ENCODE measurements around the gene AKR1E2.

AKR1E2 gene

GRCh38 chr10:4847561-4848355, 21.8 kb downstream of the AKR1E2 start:
- DNase-seq: no peak

DNA sequence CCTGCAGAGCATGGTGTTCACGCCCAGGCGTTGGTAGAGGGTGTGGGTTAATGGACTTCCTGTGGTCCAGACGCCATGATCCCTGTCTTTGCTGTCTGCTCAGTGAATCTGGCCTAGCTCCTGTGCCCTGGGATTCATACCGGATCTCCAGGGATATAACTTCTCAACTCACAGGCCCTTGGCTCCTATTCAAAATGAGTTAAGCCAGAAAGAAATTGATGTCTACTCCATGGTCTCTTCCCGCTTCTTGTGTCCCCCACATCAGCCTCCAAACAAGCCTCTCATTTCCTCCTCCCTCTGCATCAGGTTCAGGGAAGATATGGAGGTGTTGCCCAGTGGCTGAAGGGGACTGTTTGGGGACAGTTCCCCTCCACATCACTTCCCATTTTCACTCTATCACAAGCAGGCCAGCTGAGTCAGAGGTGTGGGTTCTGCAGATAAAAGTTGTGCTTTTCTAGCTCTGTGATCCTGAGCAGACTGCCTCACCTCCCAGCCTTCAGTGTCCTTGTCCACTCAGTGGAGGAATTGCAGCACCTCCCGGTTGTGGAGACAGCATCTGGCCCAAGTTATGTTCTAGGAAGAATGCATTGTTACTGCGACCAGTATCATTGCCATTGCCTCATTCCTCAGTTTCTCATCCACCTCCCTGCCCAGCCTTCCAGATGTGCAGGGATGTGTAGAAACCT, 22.5 kb downstream of the AKR1E2 start:
- DNase-seq: no peak

DNA sequence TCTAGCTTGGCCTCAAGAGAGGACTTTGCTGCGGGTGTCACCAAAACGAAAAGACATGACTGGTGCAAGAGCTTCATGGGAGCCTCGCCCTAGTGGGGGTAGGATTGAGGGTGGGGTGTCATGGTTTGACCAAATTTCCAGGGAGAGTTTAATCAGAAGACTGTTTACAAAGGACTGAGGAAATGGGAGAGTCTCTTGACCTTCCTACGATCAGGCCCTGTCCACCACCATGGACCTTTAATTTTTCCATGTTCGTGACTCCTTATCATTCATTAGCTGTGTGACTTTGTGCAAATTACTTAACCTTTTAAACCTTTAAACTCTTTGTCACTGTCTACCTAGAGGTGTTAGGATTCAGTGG, 23.0 kb downstream of the AKR1E2 start:
- DNase-seq: no peak

DNA sequence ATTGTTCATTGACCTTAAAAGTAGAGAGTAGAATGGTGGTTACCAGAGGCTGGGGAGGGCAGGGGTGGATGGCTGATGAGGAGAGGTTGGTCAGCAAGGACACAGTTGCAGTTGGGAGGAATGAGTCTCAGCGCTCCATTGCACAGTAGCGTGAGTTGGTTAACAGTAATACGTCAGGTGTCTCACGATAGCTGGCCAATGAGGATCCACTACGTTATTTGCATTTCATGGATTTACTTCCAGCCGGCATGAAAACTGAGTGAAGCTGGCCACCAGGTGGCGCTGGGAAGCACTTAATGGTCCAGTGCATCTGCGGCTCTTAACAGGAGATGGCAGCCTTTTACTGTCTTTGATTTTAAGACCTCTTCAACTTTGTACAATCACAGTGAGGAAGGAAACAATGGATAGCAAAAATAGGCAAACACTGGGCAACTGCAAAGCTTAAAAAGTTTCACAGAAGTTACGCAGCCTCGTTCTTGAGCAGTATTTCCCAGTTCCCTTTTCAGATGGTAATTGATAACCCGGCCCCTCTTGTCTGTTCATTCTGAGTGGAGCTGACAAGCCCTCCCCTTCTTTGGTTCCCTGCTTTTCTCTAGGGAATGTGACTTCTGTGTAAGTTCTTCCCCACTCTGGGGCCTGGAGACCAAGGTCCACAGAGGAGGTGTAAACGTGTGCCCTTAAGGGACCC, 23.7 kb downstream of the AKR1E2 start:
- peak; percentile 94 for DNase-seq

GRCh38 chr10:4850397-4850796, 24.4 kb downstream of the AKR1E2 start:
- DNase-seq: no peak

GRCh38 chr10:4851176-4851575, 25.2 kb downstream of the AKR1E2 start:
- no peak for DNase-seq

DNA sequence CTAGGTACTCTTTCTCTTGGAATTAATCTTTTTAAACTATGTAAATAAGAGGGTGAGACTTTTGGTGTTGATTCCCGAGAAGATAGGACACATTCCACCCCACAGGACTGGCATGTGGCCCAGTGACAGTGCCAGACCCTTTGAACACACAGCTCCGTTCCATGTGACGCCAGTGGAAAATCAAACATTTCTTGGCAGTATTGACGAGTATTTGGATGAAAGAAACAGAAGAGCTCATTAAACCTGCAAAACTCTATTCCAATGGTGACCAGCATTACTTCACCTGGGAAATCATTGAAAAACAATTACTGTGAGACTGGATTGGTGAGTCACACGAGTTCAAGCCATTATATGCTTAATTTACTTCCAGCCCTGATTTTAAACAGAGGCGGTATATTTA, 25.8 kb downstream of the AKR1E2 start:
- no peak for DNase-seq

GRCh38 chr10:4865945-4866661, 40.1 kb downstream of the AKR1E2 start:
- DNase-seq: no peak

DNA sequence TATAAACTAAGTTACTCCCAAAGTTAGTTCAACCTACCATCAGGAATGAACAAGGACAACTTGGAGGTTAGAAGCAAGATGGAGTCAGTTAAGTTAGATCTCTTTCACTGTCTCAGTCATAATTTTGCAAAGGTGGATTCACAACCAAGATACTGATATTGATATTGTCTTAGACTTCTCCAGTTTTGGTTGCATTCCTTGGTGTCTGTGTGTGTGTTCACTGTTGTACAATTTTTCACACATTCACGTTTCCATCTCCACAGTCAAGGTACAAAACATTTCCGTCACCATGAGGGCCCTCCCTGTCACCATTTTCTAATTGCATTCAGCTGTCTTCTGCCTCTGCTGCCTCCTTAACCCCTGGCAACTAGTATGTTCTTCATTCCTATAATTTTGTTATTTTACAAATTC, 41.1 kb downstream of the AKR1E2 start:
- no peak for DNase-seq

GRCh38 chr10:4867520-4868356, 41.7 kb downstream of the AKR1E2 start:
- no peak for DNase-seq

- no peak for DNase-seq
These were observed 42.3 kb downstream of the AKR1E2 start for GRCh38 chr10:4868357-4868657.

- no peak for DNase-seq
These were observed 56.7 kb downstream of the AKR1E2 start for GRCh38 chr10:4882704-4883078.

DNA sequence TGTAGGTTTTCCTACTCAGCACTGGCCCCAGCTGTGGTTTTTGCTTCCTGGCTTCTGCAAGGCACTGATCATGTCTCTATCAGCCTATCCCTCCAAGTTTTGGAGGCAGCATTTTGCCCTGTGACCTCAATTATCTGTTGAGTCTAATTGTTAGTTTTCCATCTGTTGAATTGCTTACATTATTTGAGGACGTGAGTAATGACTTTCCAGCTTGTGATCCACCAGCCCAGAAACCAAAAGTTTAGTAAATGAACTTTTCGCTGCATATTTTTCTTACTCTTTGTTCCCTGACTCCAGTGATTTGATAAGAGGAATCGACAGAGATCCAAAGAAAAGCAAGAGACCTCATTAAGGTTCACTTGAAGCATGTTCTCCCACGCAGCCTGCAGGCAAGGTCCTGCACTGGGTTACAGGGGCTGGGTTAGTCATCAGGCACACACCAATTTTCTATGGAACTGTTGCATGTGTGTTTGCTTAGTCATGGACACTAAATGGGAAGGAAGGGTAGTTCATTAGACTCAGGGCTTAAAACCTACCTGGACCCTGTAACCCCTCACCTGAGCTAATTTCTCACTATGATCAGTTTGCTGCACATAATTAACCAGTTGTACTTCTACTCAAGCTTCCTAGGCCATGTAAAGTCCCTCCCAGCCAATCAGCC, 57.2 kb downstream of the AKR1E2 start:
- DNase-seq: no peak

DNA sequence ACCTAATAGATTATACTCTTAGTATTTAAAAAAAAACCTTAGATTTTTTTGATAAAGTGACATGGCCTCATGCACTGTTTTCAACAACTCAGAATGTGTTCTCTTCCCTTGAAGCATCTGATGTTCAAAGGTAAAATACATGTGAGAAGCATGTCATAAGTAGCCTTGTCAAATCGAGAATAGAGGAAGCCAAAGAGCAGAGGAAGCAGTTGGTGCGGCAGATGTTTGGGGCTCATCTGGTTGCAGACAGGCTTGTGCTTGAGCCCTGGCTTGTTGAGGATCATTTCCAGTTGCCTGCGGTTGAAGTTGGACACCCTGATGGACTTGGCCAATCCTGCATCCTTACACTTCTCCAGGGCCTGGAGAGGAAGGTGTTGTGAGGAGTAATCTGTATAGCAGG, 59.2 kb downstream of the AKR1E2 start:
- DNase-seq: no peak

DNA sequence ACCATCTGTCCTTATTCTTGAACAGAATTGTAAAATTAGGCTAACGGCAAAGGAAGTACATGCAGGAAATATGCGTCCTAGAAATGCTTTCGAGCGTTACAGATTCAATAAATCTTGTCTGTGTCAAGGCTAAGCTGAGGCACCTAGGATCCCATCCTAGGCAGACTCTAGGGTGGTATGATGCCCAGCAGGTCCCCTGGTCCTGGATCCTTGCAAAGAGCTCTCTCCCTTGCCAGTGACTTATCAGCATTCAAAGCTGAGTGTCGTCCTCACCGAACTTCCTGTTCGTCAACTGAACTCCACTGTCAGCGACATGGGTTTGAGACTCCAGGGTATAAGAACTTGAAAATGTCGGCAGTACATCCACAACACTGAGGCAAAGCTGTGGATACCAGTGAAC, 61.5 kb downstream of the AKR1E2 start:
- no peak for DNase-seq

GRCh38 chr10:4888236-4888635, 62.2 kb downstream of the AKR1E2 start:
- no peak for DNase-seq

DNA sequence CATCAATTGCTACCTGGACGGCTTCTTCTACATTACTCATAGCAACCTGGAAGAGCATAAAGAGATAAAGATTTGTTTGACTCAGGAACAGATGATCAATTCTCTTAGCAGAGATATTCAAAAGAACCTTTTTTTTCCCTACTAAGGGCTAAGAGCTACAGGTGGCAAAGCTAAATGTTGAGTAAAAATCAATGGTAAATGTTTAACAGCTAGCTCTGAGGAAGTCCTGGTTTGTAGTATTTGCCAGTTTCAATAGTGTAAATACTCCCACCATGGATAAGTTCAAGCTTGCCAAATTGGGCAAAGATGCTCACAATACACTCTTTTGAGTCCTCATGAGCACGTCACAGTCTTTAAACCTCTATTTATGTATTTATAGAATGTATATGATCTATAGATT, 64.0 kb downstream of the AKR1E2 start:
- DNase-seq: no peak

DNA sequence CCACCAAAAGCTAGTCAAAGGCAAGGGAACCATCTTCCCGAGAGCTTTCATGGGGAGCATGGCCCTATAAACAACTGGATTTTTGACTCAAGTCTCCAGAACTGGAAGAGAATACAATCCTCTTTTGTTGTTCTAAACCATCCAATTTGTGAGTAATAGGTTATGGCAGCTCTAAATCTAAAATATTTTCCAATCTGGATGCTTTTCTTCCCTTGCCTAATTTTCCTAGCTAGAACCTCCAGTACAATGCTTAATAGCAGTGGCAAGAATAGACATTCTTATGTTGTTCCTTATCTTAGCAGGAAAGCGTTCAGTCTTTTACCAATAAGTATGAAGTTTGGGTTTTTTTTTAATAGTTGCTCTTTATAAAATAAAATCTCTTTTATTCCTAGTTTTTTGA, 66.7 kb downstream of the AKR1E2 start:
- no peak for DNase-seq

DNA sequence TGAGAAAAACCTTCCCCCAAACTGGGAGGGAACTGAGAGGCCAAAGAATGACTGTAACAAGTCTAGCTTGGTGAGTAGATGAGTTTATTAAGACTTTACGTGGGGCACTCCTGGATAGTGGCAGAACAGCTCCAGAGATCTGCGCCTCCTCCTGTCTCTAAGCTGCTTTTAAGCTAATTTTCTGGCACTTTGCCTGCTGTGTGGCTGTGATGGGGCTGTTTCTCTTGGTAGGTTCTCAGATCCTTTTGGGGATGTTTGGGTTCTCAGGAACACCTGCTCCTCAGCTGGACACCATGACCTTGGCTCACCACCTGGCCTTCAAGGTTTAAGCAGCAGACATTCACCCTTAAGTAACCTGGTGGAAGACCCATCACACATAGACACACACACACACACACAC, 68.3 kb downstream of the AKR1E2 start:
- DNase-seq: no peak
